HG03135 (cell line): ENCODE results near the gene BLID.

Experiments
- ATAC-seq: cut with Tn5 transposase; IDR thresholded peaks from one replicate; pipeline ENCODE4 v1.9.1; 2021; ENCODE audit warnings: mild to moderate bottlenecking, moderate library complexity; ENCODE audit not compliant: unreplicated experiment

The BLID gene

DNA sequence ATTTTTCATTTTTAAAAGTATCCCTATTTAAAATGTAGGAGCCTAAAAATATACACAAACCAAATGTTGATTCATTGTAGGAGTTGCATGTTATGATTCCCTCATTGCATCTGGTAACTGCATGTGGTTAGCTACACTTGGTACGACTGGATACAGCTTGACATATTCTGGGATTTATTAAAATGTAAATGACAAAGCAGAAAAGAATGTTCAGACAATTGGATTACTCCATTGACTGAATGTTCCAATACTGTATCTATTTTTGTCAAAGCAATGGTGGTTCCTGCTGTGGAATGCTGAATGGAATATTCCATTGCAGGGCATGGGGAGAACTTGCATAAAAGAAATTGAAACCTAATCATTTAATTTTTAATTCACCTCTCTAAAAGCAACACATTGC lies 30.8 kb downstream of the BLID start:
- ATAC-seq, result no peak

DNA sequence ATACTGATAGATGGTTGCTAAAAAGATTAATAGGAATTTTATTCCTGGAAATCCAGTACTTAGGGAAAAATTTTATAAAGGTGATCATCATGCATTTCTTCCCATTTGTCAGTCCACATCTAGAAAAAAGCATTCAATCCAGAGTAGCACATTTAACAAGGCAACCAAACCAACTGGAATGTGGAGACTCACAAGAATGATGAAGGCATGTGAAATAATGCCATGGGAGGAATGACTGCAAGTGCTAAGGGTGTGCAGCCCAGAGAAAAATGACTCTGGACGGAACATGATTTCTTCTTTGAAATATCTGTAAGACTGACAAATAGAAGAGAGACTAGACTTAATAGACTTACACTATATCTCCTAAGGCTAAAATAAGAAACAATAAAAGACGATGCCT lies 33.8 kb downstream of the BLID start:
- no peak for ATAC-seq

DNA sequence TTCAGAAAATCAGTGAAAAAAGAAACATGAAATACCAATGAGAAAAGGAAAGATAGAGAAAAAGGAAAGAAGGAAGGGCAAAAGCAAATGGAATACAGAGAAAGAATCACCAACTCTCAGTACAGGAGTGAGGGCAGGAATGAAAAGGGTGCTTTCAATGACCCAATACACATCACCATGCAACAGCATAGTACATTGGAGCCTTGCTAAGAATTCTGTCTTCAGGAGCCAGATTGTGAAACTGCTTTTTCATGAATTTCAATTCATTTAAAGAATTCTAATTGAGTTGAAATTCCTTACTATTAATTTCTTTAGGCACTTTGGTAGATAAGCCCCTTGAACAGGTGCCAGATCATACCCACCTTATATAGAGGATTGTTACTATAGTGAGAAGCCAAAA lies 34.9 kb downstream of the BLID start:
- ATAC-seq, result no peak

DNA sequence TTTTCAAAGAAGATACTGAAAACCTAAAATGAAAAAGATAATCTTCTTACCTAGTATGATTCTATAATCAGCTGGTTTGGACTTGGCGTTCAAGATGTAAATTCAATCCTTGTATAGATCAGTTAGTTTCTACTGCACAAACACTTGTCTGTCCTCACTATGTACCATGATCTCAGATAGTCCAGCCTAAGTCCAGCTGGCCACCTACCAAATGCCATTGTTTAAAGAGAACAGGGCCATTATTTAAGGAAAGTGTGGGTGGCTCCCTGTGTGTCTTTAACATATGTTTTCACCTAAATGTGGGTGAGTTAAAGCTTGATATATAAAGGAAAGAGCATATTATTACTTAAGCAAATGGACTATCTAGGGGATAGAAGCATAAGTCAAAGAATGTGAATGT lies 38.6 kb downstream of the BLID start:
- no peak for ATAC-seq

DNA sequence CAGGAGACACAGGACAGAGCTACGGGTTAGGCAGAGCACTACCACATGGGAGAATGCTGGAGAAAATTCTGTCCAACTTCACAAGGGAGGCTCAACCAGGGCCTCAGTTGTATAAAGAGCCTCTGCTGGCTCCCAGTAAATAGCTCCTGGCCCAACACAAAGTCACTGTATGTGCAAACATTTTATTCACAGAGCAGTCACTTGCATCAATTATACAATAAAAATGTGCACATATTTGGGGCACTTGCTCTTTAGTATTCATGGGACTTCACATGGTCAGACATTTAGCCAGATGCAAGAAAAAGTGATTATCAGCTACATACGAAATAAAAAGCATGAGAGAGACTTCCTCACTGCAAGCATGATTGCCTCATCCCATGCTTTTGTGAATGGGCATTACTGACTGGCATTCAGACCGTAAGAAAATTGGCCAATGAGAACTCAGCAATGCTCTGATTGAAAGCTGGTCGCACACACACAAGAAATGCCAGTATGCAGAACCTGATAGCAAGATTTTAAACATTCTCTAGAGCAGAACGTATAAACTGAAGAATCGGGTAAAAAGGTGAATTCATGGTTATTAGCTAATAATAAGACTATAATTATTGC lies 39.4 kb downstream of the BLID start:
- ATAC-seq, result no peak

DNA sequence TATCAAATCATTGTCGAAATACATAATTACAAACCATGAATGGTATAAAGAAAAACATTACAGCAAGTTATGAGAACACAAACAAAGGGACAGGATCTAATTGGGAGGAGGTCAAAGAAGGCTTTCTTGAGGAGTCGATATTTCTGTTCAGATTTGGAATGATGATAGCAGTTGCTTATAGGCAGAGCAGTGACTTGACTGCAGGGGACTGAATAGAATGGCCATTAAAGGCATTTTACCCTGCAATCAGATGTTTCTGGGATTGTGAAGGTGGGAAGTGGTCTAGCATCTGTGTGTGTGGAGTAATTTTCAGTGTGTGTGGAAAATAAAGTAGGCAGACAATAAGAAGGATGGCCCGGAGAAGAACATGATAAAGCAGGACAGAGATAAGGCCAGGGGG lies 41.0 kb downstream of the BLID start:
- no peak for ATAC-seq

DNA sequence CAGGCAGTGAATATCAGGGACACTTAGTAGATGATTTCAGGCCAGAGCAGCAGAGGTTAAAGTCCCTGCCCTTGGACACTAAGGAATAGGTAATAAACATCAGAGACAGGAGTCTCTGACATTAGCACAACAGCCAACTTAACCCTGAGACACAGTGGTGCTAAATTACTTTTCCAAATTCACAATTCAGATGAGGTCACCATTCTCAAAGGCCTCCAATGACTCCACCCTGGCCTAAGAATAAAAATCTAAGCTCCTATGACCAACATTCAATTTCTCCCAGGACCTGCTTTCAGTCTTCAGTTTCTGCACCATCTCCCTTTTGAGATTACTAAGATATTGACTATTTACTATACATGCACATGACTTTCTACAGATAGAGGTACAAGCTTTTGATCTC lies 42.0 kb downstream of the BLID start:
- no peak for ATAC-seq

DNA sequence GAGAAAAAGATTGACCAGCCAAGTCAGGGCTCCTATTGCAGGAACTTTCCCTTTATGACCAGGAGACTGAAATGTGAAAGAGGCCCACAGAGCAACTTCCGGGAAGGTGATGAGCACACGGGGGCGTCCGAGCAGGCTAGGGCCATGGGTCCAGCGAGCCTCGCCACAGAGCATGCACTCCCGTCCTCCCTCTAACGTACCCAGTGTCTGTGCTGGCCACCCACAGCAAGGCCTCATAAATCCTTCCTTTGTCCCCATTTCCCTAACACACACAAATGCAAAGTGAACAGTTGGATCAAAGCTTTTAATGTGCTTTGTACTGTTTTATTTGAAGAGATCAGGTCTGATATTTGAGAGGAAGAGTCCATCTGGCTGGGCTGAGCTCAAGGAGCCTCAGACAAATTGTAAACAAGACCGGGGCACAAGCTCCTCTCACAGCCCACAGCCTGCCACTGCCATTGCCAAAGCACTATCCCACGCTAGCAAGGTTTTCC lies 44.3 kb downstream of the BLID start:
- ATAC-seq, result no peak

DNA sequence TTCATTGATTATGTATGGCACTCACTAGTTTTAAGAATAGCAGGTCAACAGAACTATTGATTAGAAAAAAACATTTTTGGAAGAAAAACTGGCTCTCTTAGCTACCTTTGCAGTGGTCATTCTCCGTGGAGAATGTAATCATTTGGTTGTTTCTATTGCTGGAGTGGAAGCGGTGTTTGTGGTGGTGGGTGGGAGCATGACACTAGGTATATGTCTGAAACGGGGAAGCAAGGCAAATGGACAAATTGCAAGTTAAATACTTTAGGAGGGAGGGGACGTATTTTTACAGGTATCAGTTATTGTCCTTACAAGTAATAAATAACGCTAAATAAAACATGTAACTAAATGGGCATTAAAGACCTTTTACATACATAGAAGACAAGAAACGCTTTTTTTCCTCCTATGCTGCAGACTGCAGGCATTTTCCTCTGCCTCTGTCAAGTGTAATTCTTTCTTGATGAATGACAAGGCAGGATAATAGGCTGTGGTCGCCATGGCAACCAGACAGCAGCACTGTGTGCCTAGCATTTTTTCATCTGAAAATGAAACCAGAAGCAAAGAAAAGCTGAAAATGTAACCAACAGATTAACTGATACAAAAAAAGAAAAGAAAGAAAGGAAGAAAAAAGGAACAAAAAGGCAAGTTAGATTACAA lies 46.2 kb downstream of the BLID start:
- ATAC-seq, result no peak

DNA sequence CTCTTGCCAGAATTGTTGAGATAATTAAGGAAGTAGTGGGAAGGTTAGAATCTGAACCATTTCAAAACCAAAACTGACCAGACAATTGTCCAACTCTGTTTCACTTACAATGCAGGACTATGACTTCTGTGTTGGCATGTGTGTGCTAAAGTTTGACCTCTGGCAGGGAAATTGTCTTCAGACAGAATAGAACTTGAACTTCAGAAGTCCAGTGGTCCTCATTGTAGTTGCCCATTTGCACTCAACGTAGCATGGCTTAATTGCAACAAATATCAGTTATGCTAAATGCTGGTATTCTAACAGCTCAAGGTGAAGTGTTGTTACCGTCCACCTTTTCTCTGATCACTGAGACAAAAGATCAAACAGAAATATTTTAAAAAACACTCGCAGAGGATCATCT lies 47.2 kb downstream of the BLID start:
- ATAC-seq, result no peak

DNA sequence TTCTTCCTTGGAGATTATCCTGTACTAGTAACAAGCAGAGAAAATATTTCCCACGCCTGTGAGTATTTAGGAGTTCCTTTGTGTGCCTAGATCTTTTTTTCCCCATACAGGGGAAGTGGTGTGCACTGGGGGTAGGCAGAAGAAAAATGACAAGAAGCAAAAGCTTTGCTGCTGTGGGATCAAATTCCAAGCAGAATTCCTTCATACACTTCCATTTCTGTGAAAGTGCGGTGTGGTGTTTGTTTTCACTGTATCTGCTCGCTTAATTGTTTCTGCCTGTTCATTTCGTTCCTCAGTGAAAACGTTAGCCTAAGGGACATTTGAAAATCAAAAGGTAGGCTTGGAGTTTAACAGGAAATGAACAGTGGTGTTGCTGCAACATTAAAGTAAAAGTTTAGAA lies 47.9 kb downstream of the BLID start:
- no peak for ATAC-seq
